HFF-Myc (cell line): Measurements from ENCODE around the gene PICALM.

ENCODE experiments used
- DNase-seq: peaks from one replicate; pipeline ENCODE4 v3.0.0-alpha.2; 2011; ENCODE audit warnings: low read depth; ENCODE audit errors: extremely low read depth
- H3K4me3 ChIP-seq: replicated peaks from 2 replicates; pipeline ENCODE4 v1.5.1; 2011; ENCODE audit warnings: low read depth, mild to moderate bottlenecking, control low read depth, low read length
- TF ChIP-seq, protein P1 (sequence below): IDR thresholded peaks from 2 replicates; pipeline ENCODE4 v1.5.1; 2012; ENCODE audit warnings: mild to moderate bottlenecking, low read depth, low read length, control low read depth; ENCODE audit errors: missing control alignments

Gene PICALM

GRCh38 chr11:85918910-85919794, 149.7 kb downstream of the PICALM start:
- DNase-seq, result no peak
- TF ChIP-seq, protein P1, sequence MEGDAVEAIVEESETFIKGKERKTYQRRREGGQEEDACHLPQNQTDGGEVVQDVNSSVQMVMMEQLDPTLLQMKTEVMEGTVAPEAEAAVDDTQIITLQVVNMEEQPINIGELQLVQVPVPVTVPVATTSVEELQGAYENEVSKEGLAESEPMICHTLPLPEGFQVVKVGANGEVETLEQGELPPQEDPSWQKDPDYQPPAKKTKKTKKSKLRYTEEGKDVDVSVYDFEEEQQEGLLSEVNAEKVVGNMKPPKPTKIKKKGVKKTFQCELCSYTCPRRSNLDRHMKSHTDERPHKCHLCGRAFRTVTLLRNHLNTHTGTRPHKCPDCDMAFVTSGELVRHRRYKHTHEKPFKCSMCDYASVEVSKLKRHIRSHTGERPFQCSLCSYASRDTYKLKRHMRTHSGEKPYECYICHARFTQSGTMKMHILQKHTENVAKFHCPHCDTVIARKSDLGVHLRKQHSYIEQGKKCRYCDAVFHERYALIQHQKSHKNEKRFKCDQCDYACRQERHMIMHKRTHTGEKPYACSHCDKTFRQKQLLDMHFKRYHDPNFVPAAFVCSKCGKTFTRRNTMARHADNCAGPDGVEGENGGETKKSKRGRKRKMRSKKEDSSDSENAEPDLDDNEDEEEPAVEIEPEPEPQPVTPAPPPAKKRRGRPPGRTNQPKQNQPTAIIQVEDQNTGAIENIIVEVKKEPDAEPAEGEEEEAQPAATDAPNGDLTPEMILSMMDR, result no peak
- H3K4me3 ChIP-seq, result no peak overlapping the region

- DNase-seq, result no peak
- H3K4me3 ChIP-seq, result no peak overlapping the region
- TF ChIP-seq, protein P1, result no peak
Measured at GRCh38 chr11:85914425-85914824, 154.5 kb downstream of the PICALM start.

GRCh38 chr11:85913513-85913912, 155.4 kb downstream of the PICALM start:
- TF ChIP-seq, protein P1, result no peak
- H3K4me3 ChIP-seq, result no peak overlapping the region
- no peak for DNase-seq

DNA sequence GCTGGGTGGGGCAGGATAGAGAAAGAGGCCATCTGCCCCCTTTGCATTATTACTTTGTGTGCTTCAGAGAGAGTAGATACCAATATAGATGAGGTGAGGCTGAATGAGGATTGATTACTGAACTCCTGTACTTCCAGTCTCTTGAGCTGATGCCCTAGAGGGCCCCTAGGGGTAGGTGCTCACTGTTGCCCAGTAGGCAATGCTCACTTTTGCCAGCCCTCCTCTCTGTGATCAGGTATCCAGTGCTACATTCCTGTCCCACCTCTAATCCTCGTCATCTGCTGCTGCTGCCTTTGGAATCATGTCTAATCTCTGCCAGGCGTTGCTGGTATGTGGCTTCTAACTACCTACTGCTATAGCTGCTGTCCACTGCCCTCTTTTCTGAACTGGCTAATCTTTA, 156.5 kb downstream of the PICALM start:
- TF ChIP-seq, protein P1, result no peak
- DNase-seq, result no peak
- no peak overlapping the region for H3K4me3 ChIP-seq
